Smooth muscle cell (in vitro differentiated cells): ENCODE results near the gene EPHA6. TPM values are rescaled to one million over a fixed set of nuclear protein-coding genes. Genes with fewer than 3 reads are reported as not detected.
"Not testable (repeated sequence)": the region's sequence is repeated elsewhere in the genome, so short reads cannot be mapped to it uniquely, and the experiment has no call there.

ENCODE experiments used
- DNase-seq: peaks from one replicate; lab custom pipeline; 2025; ENCODE audit not compliant: unreplicated experiment; lab: John Stamatoyannopoulos, UW
- H2AFZ ChIP-seq: fragments of 200-600 bp; sonication (generic); 2 replicates; pipeline ENCODE4 v1.6.0; 2016; ENCODE audit warnings: antibody characterized with exemption, low read depth, mild to moderate bottlenecking
- H3F3A ChIP-seq: fragments of 200-600 bp; sonication (generic); 2 replicates; pipeline ENCODE4 v1.6.0; 2017; ENCODE audit warnings: antibody characterized with exemption, low read depth
- H3K27ac ChIP-seq: fragments of 200-600 bp; sonication (generic); 2 replicates; pipeline ENCODE4 v1.5.1; 2016; ENCODE audit warnings: low read depth, mild to moderate bottlenecking
- H3K27me3 ChIP-seq: fragments of 200-600 bp; sonication (generic); 2 replicates; pipeline ENCODE4 v1.6.1; 2016; ENCODE audit warnings: low read depth, mild to moderate bottlenecking
- H3K36me3 ChIP-seq: fragments of 200-600 bp; sonication (generic); 2 replicates; pipeline ENCODE4 v1.5.1; 2016; ENCODE audit warnings: low read depth
- H3K4me1 ChIP-seq: fragments of 200-600 bp; sonication (generic); 2 replicates; pipeline ENCODE4 v1.5.1; 2016; ENCODE audit warnings: low read depth
- H3K4me2 ChIP-seq: fragments of 200-600 bp; sonication (generic); 2 replicates; pipeline ENCODE4 v1.6.0; 2016; ENCODE audit warnings: mild to moderate bottlenecking
- H3K4me3 ChIP-seq: fragments of 200-600 bp; sonication (generic); 2 replicates; pipeline ENCODE4 v1.5.1; 2016; ENCODE audit warnings: mild to moderate bottlenecking
- H3K79me2 ChIP-seq: fragments of 200-600 bp; sonication (generic); 2 replicates; pipeline ENCODE4 v1.6.0; 2016; ENCODE audit warnings: low read depth, mild to moderate bottlenecking
- H3K9ac ChIP-seq: fragments of 200-600 bp; sonication (generic); 2 replicates; pipeline ENCODE4 v1.6.0; 2016; ENCODE audit warnings: low read depth
- H3K9me3 ChIP-seq: fragments of 200-600 bp; sonication (generic); replicated peaks from 2 replicates; pipeline ENCODE4 v1.5.1; 2016; ENCODE audit warnings: low read depth
- H4K20me1 ChIP-seq: fragments of 200-600 bp; sonication (generic); 2 replicates; pipeline ENCODE4 v1.6.0; 2016; ENCODE audit warnings: low read depth
- CTCF ChIP-seq: fragments of 200-600 bp; sonication (generic); IDR thresholded peaks from 2 replicates; pipeline ENCODE4 v1.5.1; 2017; ENCODE audit warnings: borderline replicate concordance, mild to moderate bottlenecking, antibody characterized with exemption; ENCODE audit not compliant: insufficient read depth, poor library complexity, severe bottlenecking
- WGBS: methylation state at CpG from one replicate; pipeline ENCODE4 v1.1.7; 2016; ENCODE audit warnings: low lambda C conversion rate; 5-methylcytosine and 5-hydroxymethylcytosine counted together
- polyA plus RNA-seq: library from polyadenylated mRNA; unstranded; fragments of >200 nt; fragmentation: Nextera tagmentation; extraction: Ambion mirVana; gene quantifications from 2 replicates; pipeline ENCODE4 v1.2.1, GENCODE V29; 2016
- total RNA-seq: library from RNA; depleted of rRNA; stranded (reverse); fragments of >200 nt; gene quantifications from 2 replicates; pipeline ENCODE4 v1.2.3, GENCODE V29; 2014

EPHA6 gene
- total and polyA plus RNA-seq, 2 experiments from 2014 or later: 0.36 to 0.51 TPM

GRCh38 chr3:97010881-97011657, 196.7 kb downstream of the EPHA6 start:
- WGBS: 86% methylated on average over 2 of the region's 2 CpGs
- no peak overlapping the region for H3K4me3 ChIP-seq
- H3F3A ChIP-seq: no peaks in the 10 kb centered on the region

DNA sequence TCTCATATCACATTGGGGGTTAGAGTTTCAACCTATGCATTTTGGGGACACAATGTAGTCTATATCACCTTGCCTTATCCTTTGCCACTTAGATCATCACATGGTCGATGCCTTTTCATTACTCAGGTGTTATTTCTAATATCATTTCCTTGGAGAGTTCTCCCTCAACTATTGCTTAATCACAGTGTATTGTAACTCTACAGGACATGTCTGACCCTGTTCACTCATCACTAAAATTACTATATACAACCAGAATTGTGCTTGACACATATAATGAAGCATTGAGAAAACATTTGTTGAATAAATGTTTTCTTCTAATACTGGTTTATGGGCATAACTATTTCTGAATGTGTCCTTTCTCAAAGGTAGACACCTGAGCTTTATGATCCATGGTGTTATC, 207.4 kb downstream of the EPHA6 start:
- Histone ChIP-seq H4K20me1 (no peaks in the 10 kb centered on the region), H3K79me2 (no peaks in the 10 kb centered on the region), H3K9me3 (no peaks in the 10 kb centered on the region), H3F3A (no peaks in the 10 kb centered on the region), H2AFZ (no peak overlapping the region), H3K4me2 (no peak overlapping the region), H3K9ac (no peak overlapping the region), H3K27ac (no peak overlapping the region), H3K4me3 (no peak overlapping the region), H3K4me1 (no peaks in the 10 kb centered on the region), H3K27me3 (no peaks in the 10 kb centered on the region), H3K36me3 (no peaks in the 10 kb centered on the region)
- no peak for TF ChIP-seq CTCF
- WGBS: 83% methylated on average over 1 of the region's 1 CpG
- no peak for DNase-seq

More at GRCh38 chr3:97010881-97011657, 196.7 kb downstream of the EPHA6 start:
- no peaks in the 10 kb centered on the region for H3K79me2 ChIP-seq
- no peak for DNase-seq
- H2AFZ ChIP-seq: no peak overlapping the region
- H3K9me3 ChIP-seq: no peaks in the 10 kb centered on the region
- H3K36me3 ChIP-seq: no peaks in the 10 kb centered on the region
- TF ChIP-seq CTCF: no peak
- no peak overlapping the region for H3K9ac ChIP-seq
- no peak overlapping the region for H3K27ac ChIP-seq
- H3K4me2 ChIP-seq: no peak overlapping the region
- H3K27me3 ChIP-seq: no peaks in the 10 kb centered on the region
- H4K20me1 ChIP-seq: no peaks in the 10 kb centered on the region
- peaks cover 4% of the 10 kb centered on the region for H3K4me1 ChIP-seq

DNA sequence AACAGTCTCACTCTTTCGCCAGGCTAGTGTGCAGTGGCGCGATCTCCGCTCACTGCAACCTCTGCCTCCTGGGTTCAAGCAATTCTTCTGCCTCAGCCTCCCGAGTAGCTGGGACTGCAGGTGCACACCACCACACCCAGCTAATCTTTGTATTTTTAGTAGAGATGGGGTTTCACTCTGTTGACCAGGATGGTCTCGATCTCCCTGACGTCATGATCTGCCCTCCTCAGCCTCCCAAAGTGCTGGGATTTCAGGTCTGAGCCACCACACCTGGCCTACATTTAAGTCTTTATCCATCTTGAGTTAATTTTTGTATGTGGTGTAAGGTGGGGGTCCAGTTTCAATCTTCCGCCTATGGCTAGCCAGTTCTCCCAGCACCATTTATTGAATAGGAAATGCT, 211.2 kb downstream of the EPHA6 start:
- not testable (repeated sequence) for H3K4me3 ChIP-seq, H2AFZ ChIP-seq, DNase-seq, H3K36me3 ChIP-seq, H3K27me3 ChIP-seq, H4K20me1 ChIP-seq, H3F3A ChIP-seq, H3K4me2 ChIP-seq, H3K79me2 ChIP-seq, H3K27ac ChIP-seq, H3K4me1 ChIP-seq, H3K9me3 ChIP-seq, H3K9ac ChIP-seq
- 90% methylated on average over 8 of the region's 8 CpGs for WGBS

GRCh38 chr3:97029972-97030371, 215.6 kb downstream of the EPHA6 start:
- Histone ChIP-seq H3K36me3 (no peaks in the 10 kb centered on the region), H3K79me2 (no peaks in the 10 kb centered on the region), H3F3A (no peaks in the 10 kb centered on the region), H3K27ac (no peak overlapping the region), H3K9ac (no peak overlapping the region), H3K4me3 (no peak overlapping the region), H3K27me3 (no peaks in the 10 kb centered on the region), H3K9me3 (no peaks in the 10 kb centered on the region), H4K20me1 (no peaks in the 10 kb centered on the region), H3K4me1 (no peaks in the 10 kb centered on the region), H2AFZ (no peak overlapping the region), H3K4me2 (no peak overlapping the region)
- no peak for DNase-seq
- 96% methylated on average over 1 of the region's 1 CpG for WGBS
- no peak for TF ChIP-seq CTCF
